Sigmoid colon (tissue), 7 donors: ENCODE measurements around the gene AXIN1. TPM values are rescaled to one million over a fixed set of nuclear protein-coding genes. Genes with fewer than 3 reads are reported as not detected.

ENCODE experiments used
- DNase-seq: peaks from one replicate; pipeline ENCODE4 v3.0.0-alpha.2; 2019
- H3K27ac ChIP-seq, 4 donors: fragments of 200-600 bp; sonication (generic); one replicate each; pipeline ENCODE4 v1.5.1; 2016 to 2019; ENCODE audit warnings: mild to moderate bottlenecking in 1 of 4
- H3K27me3 ChIP-seq, 3 donors: fragments of 200-600 bp; sonication (generic); one replicate each; pipeline ENCODE4 v1.5.1; 2019; ENCODE audit warnings: mild to moderate bottlenecking in 1 of 3
- H3K36me3 ChIP-seq, 4 donors: fragments of 200-600 bp; sonication (generic); one replicate each; pipeline ENCODE4 v1.5.1; 2016 to 2019
- H3K4me1 ChIP-seq, 4 donors: fragments of 200-600 bp; sonication (generic); one replicate each; pipeline ENCODE4 v1.5.1; 2017 to 2019
- H3K4me3 ChIP-seq, 4 donors: fragments of 200-600 bp; sonication (generic); one replicate each; pipeline ENCODE4 v1.5.1; 2017 to 2019; ENCODE audit warnings: mild to moderate bottlenecking in 2 of 4, moderate library complexity in 1 of 4
- H3K9me3 ChIP-seq, 4 donors: fragments of 200-600 bp in 3 of 4; sonication (generic) in 3 of 4; one replicate each; pipeline versions ENCODE4 v1.5.1 to v1.6.1; 2013 to 2019
- EP300 ChIP-seq, 4 donors: sonication (generic); formaldehyde crosslinking; IDR thresholded peaks; one replicate each; pipeline ENCODE4 v1.6.1; 2017; ENCODE audit warnings: antibody characterized with exemption in 4 of 4
- POLR2A ChIP-seq, 2 donors: fragments of 450-650 bp; IDR thresholded peaks; one replicate each; pipeline ENCODE4 v1.6.1; 2016; ENCODE audit warnings: antibody characterized with exemption in 2 of 2, mild to moderate bottlenecking in 2 of 2, moderate library complexity in 2 of 2
- POLR2AphosphoS5 ChIP-seq, 4 donors: sonication (generic); formaldehyde crosslinking; IDR thresholded peaks; one replicate each; pipeline ENCODE4 v1.6.1; 2017; ENCODE audit warnings: antibody characterized with exemption in 4 of 4
- WGBS, 2 donors: extraction: QIAGEN DNeasy Blood & Tissue Kit; methylation state at CpG; one replicate each; pipeline ENCODE4 v1.1.7; 2013; 5-methylcytosine and 5-hydroxymethylcytosine counted together
- intact Hi-C: fragments of 100-400 bp; cut with DNase I; formaldehyde crosslinking; loops from one replicate; pipeline ENCODE4 v1.15.1; 2023
- polyA plus RNA-seq, 3 donors: library from polyadenylated mRNA; stranded (reverse); fragments of 200-250 nt; gene quantifications; one replicate each; pipeline ENCODE4 v1.2.3, GENCODE V29; 2013
- total RNA-seq, 4 donors: library from RNA; depleted of rRNA; stranded (reverse); fragments of >200 nt; gene quantifications; one replicate each; pipeline ENCODE4 v1.1.0, GENCODE V29; 2016
- TF ChIP-seq, protein P1 (sequence below), 4 experiments: fragments of 450-650 bp in 3 of 4; fragments of 200-600 bp in 1 of 4; IDR thresholded peaks; one replicate each; pipeline ENCODE4 v1.5.1; 2016 to 2019; ENCODE audit warnings: antibody characterized with exemption in 4 of 4, mild to moderate bottlenecking in 3 of 4, moderate library complexity in 2 of 4
- donor health status: healthy with polysubstance abuse.
- donor health status: Bipolar disorder and iron deficiency.
- donor health status: healthy.

The AXIN1 gene
- total and polyA plus RNA-seq, 7 donors: 17.9 to 33.4 (median 28.2) TPM

- Histone ChIP-seq H3K27me3 (peaks cover 8 to 29% (median 29%) of the 10 kb centered on the region in 3 donors), H3K36me3 (peaks cover 0 to 16% (median 7%) of the 10 kb centered on the region in 4 donors), H3K27ac (no peak within 1 kb of the TSS), H3K9me3 (no peaks in the 10 kb centered on the region), H3K4me3 (no peak within 1 kb of the TSS), H3K4me1 (peaks cover 0 to 15% (median 14%) of the 10 kb centered on the region in 4 donors)
- 35 to 71% methylated on average over 25 of the region's 25 CpGs for WGBS, 2 donors
- intact Hi-C loops: no loop called here
- DNase-seq: no peak
- TF ChIP-seq EP300 (IDR thresholded peaks at IDR 0.05) (no peak), POLR2AphosphoS5 (IDR thresholded peaks at IDR 0.05) (no peak), POLR2A (IDR thresholded peaks at IDR 0.05) (no peak)
- TF ChIP-seq, protein P1, sequence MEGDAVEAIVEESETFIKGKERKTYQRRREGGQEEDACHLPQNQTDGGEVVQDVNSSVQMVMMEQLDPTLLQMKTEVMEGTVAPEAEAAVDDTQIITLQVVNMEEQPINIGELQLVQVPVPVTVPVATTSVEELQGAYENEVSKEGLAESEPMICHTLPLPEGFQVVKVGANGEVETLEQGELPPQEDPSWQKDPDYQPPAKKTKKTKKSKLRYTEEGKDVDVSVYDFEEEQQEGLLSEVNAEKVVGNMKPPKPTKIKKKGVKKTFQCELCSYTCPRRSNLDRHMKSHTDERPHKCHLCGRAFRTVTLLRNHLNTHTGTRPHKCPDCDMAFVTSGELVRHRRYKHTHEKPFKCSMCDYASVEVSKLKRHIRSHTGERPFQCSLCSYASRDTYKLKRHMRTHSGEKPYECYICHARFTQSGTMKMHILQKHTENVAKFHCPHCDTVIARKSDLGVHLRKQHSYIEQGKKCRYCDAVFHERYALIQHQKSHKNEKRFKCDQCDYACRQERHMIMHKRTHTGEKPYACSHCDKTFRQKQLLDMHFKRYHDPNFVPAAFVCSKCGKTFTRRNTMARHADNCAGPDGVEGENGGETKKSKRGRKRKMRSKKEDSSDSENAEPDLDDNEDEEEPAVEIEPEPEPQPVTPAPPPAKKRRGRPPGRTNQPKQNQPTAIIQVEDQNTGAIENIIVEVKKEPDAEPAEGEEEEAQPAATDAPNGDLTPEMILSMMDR (IDR thresholded peaks at IDR 0.05): no peak
Measured at GRCh38 chr16:283033-283805, 69.3 kb downstream of the AXIN1 start, which contains the start of gene PDIA2. TSS of gene PDIA2 (plus strand) at chr16:283164. CDS start at chr16:283170, 6 bp downstream.

DNA sequence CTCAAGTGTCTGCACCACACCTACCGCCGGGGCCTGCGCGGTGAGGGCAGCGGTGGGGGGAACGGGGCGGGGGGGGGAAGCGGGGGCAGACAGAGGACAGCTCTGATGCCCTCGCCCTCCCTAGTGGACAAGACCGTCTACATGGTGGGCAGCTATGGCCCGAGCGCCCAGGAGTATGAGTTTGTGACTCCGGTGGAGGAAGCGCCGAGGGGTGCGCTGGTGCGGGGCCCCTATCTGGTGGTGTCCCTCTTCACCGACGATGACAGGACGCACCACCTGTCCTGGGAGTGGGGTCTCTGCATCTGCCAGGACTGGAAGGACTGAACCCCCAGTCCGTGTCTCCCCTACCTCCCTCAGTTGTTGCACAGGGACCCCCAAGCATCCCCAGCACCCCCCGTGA lies 70.0 kb downstream of the AXIN1 start:
- DNase-seq: no peak
- Histone ChIP-seq H3K36me3 (peaks cover 0 to 9% (median under 1%) of the 10 kb centered on the region in 4 donors), H3K27ac (no peak overlapping the region), H3K4me3 (no peak overlapping the region), H3K9me3 (no peaks in the 10 kb centered on the region), H3K4me1 (peaks cover 0 to 15% (median 14%) of the 10 kb centered on the region in 4 donors), H3K27me3 (peaks cover 8 to 29% (median 29%) of the 10 kb centered on the region in 3 donors)
- intact Hi-C loops: no loop called here
- WGBS, 2 donors: 77 to 87% methylated on average over 22 of the region's 22 CpGs
- no peak for TF ChIP-seq POLR2A (IDR thresholded peaks at IDR 0.05)
- TF ChIP-seq POLR2AphosphoS5 (IDR thresholded peaks at IDR 0.05): no peak
- TF ChIP-seq, protein P1 (IDR thresholded peaks at IDR 0.05): no peak
- no peak for TF ChIP-seq EP300 (IDR thresholded peaks at IDR 0.05)

GRCh38 chr16:281660-282255 lies 70.8 kb downstream of the AXIN1 start:
- Histone ChIP-seq H3K9me3 (no peaks in the 10 kb centered on the region), H3K4me1 (peaks cover 0 to 15% (median 14%) of the 10 kb centered on the region in 4 donors), H3K4me3 (no peak overlapping the region), H3K27ac (no peak overlapping the region), H3K27me3 (peaks cover 8 to 29% (median 29%) of the 10 kb centered on the region in 3 donors), H3K36me3 (peaks cover 0 to 1% (median 0%) of the 10 kb centered on the region in 4 donors)
- WGBS, 2 donors: 25 to 56% methylated on average over 25 of the region's 25 CpGs
- DNase-seq: no peak
- intact Hi-C loops: no loop called here
- no peak for TF ChIP-seq POLR2AphosphoS5 (IDR thresholded peaks at IDR 0.05)
- no peak for TF ChIP-seq EP300 (IDR thresholded peaks at IDR 0.05)
- TF ChIP-seq POLR2A (IDR thresholded peaks at IDR 0.05): no peak
- TF ChIP-seq, protein P1 (IDR thresholded peaks at IDR 0.05): no peak

DNA sequence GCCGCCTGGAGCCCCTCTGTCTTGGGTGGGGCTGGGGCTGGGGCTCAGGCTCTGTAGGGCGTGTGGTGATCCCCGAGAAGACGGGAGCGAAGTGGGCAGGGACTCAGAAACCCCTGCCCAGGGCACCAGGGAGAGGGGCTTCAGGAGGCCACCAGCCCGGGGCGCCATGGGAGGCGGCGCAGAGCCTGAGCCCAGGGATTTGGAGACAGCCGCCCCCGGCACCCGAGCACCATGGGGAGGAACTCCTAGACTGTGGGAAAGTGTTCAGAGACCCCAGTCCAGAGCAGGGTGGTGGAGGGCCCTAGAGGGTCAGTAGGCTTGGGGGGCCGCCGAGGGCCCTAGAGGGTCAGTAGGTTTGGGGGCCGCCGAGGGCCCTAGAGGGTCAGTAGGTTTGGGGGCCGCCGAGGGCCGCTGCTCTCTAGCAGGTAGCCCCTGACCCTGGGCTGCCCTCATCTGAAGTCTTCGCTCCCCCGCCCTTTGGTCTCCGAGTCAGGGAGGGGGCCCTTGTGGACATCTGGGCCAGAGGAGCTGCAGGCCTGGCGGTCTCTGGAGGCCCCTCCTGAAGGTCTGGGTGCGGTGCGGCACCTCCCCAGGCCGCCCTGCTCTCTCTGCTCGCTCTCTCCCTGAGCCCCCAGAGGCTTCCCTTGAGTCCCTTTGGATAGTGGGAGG lies 71.4 kb downstream of the AXIN1 start:
- H3K36me3 ChIP-seq: no peaks in the 10 kb centered on the region
- intact Hi-C loops: no loop called here
- peak overlapping the region in 3 of 4 donors; percentile 30 to 47 (median 40) for H3K4me3 ChIP-seq
- TF ChIP-seq, protein P1 (IDR thresholded peaks at IDR 0.05): no peak
- TF ChIP-seq POLR2AphosphoS5 (IDR thresholded peaks at IDR 0.05): no peak
- TF ChIP-seq POLR2A (IDR thresholded peaks at IDR 0.05): no peak
- TF ChIP-seq EP300 (IDR thresholded peaks at IDR 0.05): no peak
- H3K4me1 ChIP-seq: peaks cover 0 to 17% (median 15%) of the 10 kb centered on the region in 4 donors
- no peak for DNase-seq
- no peaks in the 10 kb centered on the region for H3K9me3 ChIP-seq
- no peak overlapping the region for H3K27ac ChIP-seq
- peaks cover 8 to 29% (median 29%) of the 10 kb centered on the region in 3 donors for H3K27me3 ChIP-seq
- WGBS, 2 donors: 38 to 43% methylated on average over 27 of the region's 27 CpGs
